Fibroblast of lung (primary cell): ENCODE results near the gene TMEM74B. TPM values are rescaled to one million over a fixed set of nuclear protein-coding genes. Genes with fewer than 3 reads are reported as not detected.

ENCODE experiments used
- DNase-seq, 2 donors: peaks; one replicate each; pipeline versions ENCODE4 v3.0.0 to v3.0.0-alpha.2; 2010; ENCODE audit warnings: low read depth in 2 of 2
- H2AFZ ChIP-seq: 2 replicates; pipeline ENCODE4 v1.5.1; 2012; ENCODE audit warnings: low read length, control low read depth, inconsistent platforms
- H3K27ac ChIP-seq: 2 replicates; pipeline ENCODE4 v1.5.1; 2011; ENCODE audit warnings: low read length, control low read depth; ENCODE audit not compliant: insufficient read depth
- H3K27me3 ChIP-seq: 2 replicates; pipeline ENCODE4 v1.5.1; 2011; ENCODE audit warnings: mild to moderate bottlenecking, low read length; ENCODE audit not compliant: control insufficient read depth, insufficient read depth
- H3K36me3 ChIP-seq: 2 replicates; pipeline ENCODE4 v1.5.1; 2011; ENCODE audit warnings: low read length; ENCODE audit not compliant: control insufficient read depth, insufficient read depth
- H3K4me1 ChIP-seq: 2 replicates; pipeline ENCODE4 v1.5.1; 2011; ENCODE audit warnings: low read length; ENCODE audit not compliant: control insufficient read depth, insufficient read depth; ENCODE audit errors: extremely low read depth
- H3K4me2 ChIP-seq: 2 replicates; pipeline ENCODE4 v1.5.1; 2011; ENCODE audit warnings: low read length, control low read depth; ENCODE audit not compliant: insufficient read depth; ENCODE audit errors: extremely low read depth
- H3K4me3 ChIP-seq, 4 experiments: fragments of 200-600 bp in 1 of 4; sonication (generic) in 1 of 4; replicated peaks in 1 of 4; 2 replicates each; pipeline ENCODE4 v1.5.1; 2011 to 2016; ENCODE audit warnings: low read length in 4 of 4, low read depth in 3 of 4, mild to moderate bottlenecking in 3 of 4, control low read depth in 2 of 4, inconsistent platforms in 1 of 4, mixed read lengths in 1 of 4; ENCODE audit not compliant: insufficient read depth in 1 of 4; ENCODE audit errors: control extremely low read depth in 1 of 4
- H3K79me2 ChIP-seq: 2 replicates; pipeline ENCODE4 v1.5.1; 2012; ENCODE audit warnings: mild to moderate bottlenecking, low read length, inconsistent platforms; ENCODE audit not compliant: control insufficient read depth, insufficient read depth
- H3K9ac ChIP-seq: 2 replicates; pipeline ENCODE4 v1.5.1; 2011; ENCODE audit warnings: mild to moderate bottlenecking, low read length, control low read depth; ENCODE audit not compliant: insufficient read depth
- H3K9me3 ChIP-seq: 2 replicates; pipeline ENCODE4 v1.5.1; 2012; ENCODE audit warnings: low read depth, low read length; ENCODE audit not compliant: control insufficient read depth, insufficient read depth
- H4K20me1 ChIP-seq: 2 replicates; pipeline ENCODE4 v1.5.1; 2011; ENCODE audit warnings: low read length; ENCODE audit not compliant: control insufficient read depth, insufficient read depth; ENCODE audit errors: extremely low read depth
- CTCF ChIP-seq, 2 donors: IDR thresholded peaks in 1 of 2; conservative IDR thresholded peaks in 1 of 2; 1 replicate in 1 of 2; 2 replicates in 1 of 2; pipeline ENCODE4 v1.5.1; 2011 to 2012; ENCODE audit warnings: low read length in 2 of 2, control low read depth in 1 of 2, inconsistent platforms in 1 of 2, low read depth in 1 of 2, mild to moderate bottlenecking in 1 of 2
- EZH2 ChIP-seq: IDR thresholded peaks from 2 replicates; pipeline ENCODE4 v1.5.1; 2012; ENCODE audit warnings: low read length, control low read depth, mild to moderate bottlenecking; ENCODE audit errors: missing control alignments
- polyA plus RNA-seq, 2 donors: library from polyadenylated mRNA; depleted of rRNA in 1 of 2; stranded (reverse) in 1 of 2; unstranded in 1 of 2; fragments of >200 nt; gene quantifications; 2 replicates each; pipeline ENCODE4 v1.2.1, GENCODE V29; 2011 to 2012; ENCODE audit warnings: missing spikeins in 1 of 2
- total RNA-seq: library from RNA; depleted of rRNA; stranded (reverse); fragments of >200 nt; gene quantifications from 2 replicates; pipeline ENCODE4 v1.2.1, GENCODE V29; 2014

The TMEM74B gene
- total and polyA plus RNA-seq, 2 donors (not counting 1 experiment from before 2014, with no cell fraction given) = not detected

GRCh38 chr20:1134836-1135235, 49.9 kb downstream of the TMEM74B start:
- H3K36me3 ChIP-seq = peaks cover 13% of the 10 kb centered on the region
- DNase-seq = no peak
- H3K4me1 ChIP-seq = no peaks in the 10 kb centered on the region
- H2AFZ ChIP-seq = no peak overlapping the region
- H3K9me3 ChIP-seq = no peaks in the 10 kb centered on the region
- no peaks in the 10 kb centered on the region for H4K20me1 ChIP-seq
- H3K27ac ChIP-seq = no peak overlapping the region
- TF ChIP-seq CTCF (conservative IDR thresholded peaks at IDR 0.05 in 1 of 2, IDR thresholded peaks at IDR 0.05 in 1 of 2; ENCODE audit: low read depth in 1 of 2, low read length in 2 of 2) = no peak
- no peaks in the 10 kb centered on the region for H3K27me3 ChIP-seq
- H3K4me2 ChIP-seq = no peak overlapping the region
- no peak overlapping the region for H3K4me3 ChIP-seq
- peaks cover 5% of the 10 kb centered on the region for H3K79me2 ChIP-seq
- H3K9ac ChIP-seq = no peak overlapping the region

GRCh38 chr20:1134355-1134754, 50.4 kb downstream of the TMEM74B start:
- Histone ChIP-seq H3K4me1 (no peaks in the 10 kb centered on the region), H3K27me3 (no peaks in the 10 kb centered on the region), H3K36me3 (peaks cover 13% of the 10 kb centered on the region), H3K4me3 (no peak overlapping the region), H4K20me1 (no peaks in the 10 kb centered on the region), H3K27ac (no peak overlapping the region), H3K79me2 (peaks cover 5% of the 10 kb centered on the region), H2AFZ (no peak overlapping the region), H3K9ac (no peak overlapping the region), H3K9me3 (no peaks in the 10 kb centered on the region), H3K4me2 (no peak overlapping the region)
- TF ChIP-seq CTCF (conservative IDR thresholded peaks at IDR 0.05 in 1 of 2, IDR thresholded peaks at IDR 0.05 in 1 of 2; ENCODE audit: low read depth in 1 of 2, low read length in 2 of 2) = no peak
- TF ChIP-seq EZH2 = no peak
- DNase-seq = no peak

- no peak overlapping the region for H3K27ac ChIP-seq
Measured at GRCh38 chr20:1131354-1131753, 53.4 kb downstream of the TMEM74B start.

More at GRCh38 chr20:1131354-1131753, 53.4 kb downstream of the TMEM74B start:
- H4K20me1 ChIP-seq = no peaks in the 10 kb centered on the region
- H3K9ac ChIP-seq = no peak overlapping the region
- H3K4me1 ChIP-seq = no peaks in the 10 kb centered on the region
- no peak for DNase-seq
- no peaks in the 10 kb centered on the region for H3K27me3 ChIP-seq
- TF ChIP-seq EZH2 (no peak), CTCF (conservative IDR thresholded peaks at IDR 0.05 in 1 of 2, IDR thresholded peaks at IDR 0.05 in 1 of 2; ENCODE audit: low read depth in 1 of 2, low read length in 2 of 2) (no peak)
- H2AFZ ChIP-seq = no peak overlapping the region
- no peak overlapping the region for H3K4me3 ChIP-seq
- H3K79me2 ChIP-seq = peaks cover 5% of the 10 kb centered on the region
- no peaks in the 10 kb centered on the region for H3K9me3 ChIP-seq
- H3K4me2 ChIP-seq = no peak overlapping the region
- peaks cover 16% of the 10 kb centered on the region for H3K36me3 ChIP-seq
